Fibroblast of lung (primary cell): ENCODE measurements around the gene KCTD4. TPM values are rescaled to one million over a fixed set of nuclear protein-coding genes. Genes with fewer than 3 reads are reported as not detected.

Experiments
- DNase-seq, 2 donors: peaks; one replicate each; pipeline versions ENCODE4 v3.0.0 to v3.0.0-alpha.2; 2010; ENCODE audit warnings: low read depth in 2 of 2
- H2AFZ ChIP-seq: 2 replicates; pipeline ENCODE4 v1.5.1; 2012; ENCODE audit warnings: low read length, control low read depth, inconsistent platforms
- H3K27ac ChIP-seq: 2 replicates; pipeline ENCODE4 v1.5.1; 2011; ENCODE audit warnings: low read length, control low read depth; ENCODE audit not compliant: insufficient read depth
- H3K27me3 ChIP-seq: 2 replicates; pipeline ENCODE4 v1.5.1; 2011; ENCODE audit warnings: mild to moderate bottlenecking, low read length; ENCODE audit not compliant: control insufficient read depth, insufficient read depth
- H3K36me3 ChIP-seq: 2 replicates; pipeline ENCODE4 v1.5.1; 2011; ENCODE audit warnings: low read length; ENCODE audit not compliant: control insufficient read depth, insufficient read depth
- H3K4me1 ChIP-seq: 2 replicates; pipeline ENCODE4 v1.5.1; 2011; ENCODE audit warnings: low read length; ENCODE audit not compliant: control insufficient read depth, insufficient read depth; ENCODE audit errors: extremely low read depth
- H3K4me2 ChIP-seq: 2 replicates; pipeline ENCODE4 v1.5.1; 2011; ENCODE audit warnings: low read length, control low read depth; ENCODE audit not compliant: insufficient read depth; ENCODE audit errors: extremely low read depth
- H3K4me3 ChIP-seq, 4 experiments: fragments of 200-600 bp in 1 of 4; sonication (generic) in 1 of 4; replicated peaks in 1 of 4; 2 replicates each; pipeline ENCODE4 v1.5.1; 2011 to 2016; ENCODE audit warnings: low read length in 4 of 4, low read depth in 3 of 4, mild to moderate bottlenecking in 3 of 4, control low read depth in 2 of 4, inconsistent platforms in 1 of 4, mixed read lengths in 1 of 4; ENCODE audit not compliant: insufficient read depth in 1 of 4; ENCODE audit errors: control extremely low read depth in 1 of 4
- H3K79me2 ChIP-seq: 2 replicates; pipeline ENCODE4 v1.5.1; 2012; ENCODE audit warnings: mild to moderate bottlenecking, low read length, inconsistent platforms; ENCODE audit not compliant: control insufficient read depth, insufficient read depth
- H3K9ac ChIP-seq: 2 replicates; pipeline ENCODE4 v1.5.1; 2011; ENCODE audit warnings: mild to moderate bottlenecking, low read length, control low read depth; ENCODE audit not compliant: insufficient read depth
- H3K9me3 ChIP-seq: 2 replicates; pipeline ENCODE4 v1.5.1; 2012; ENCODE audit warnings: low read depth, low read length; ENCODE audit not compliant: control insufficient read depth, insufficient read depth
- H4K20me1 ChIP-seq: 2 replicates; pipeline ENCODE4 v1.5.1; 2011; ENCODE audit warnings: low read length; ENCODE audit not compliant: control insufficient read depth, insufficient read depth; ENCODE audit errors: extremely low read depth
- EZH2 ChIP-seq: IDR thresholded peaks from 2 replicates; pipeline ENCODE4 v1.5.1; 2012; ENCODE audit warnings: low read length, control low read depth, mild to moderate bottlenecking; ENCODE audit errors: missing control alignments
- polyA plus RNA-seq, 2 donors: library from polyadenylated mRNA; depleted of rRNA in 1 of 2; stranded (reverse) in 1 of 2; unstranded in 1 of 2; fragments of >200 nt; gene quantifications; 2 replicates each; pipeline ENCODE4 v1.2.1, GENCODE V29; 2011 to 2012; ENCODE audit warnings: missing spikeins in 1 of 2
- total RNA-seq: library from RNA; depleted of rRNA; stranded (reverse); fragments of >200 nt; gene quantifications from 2 replicates; pipeline ENCODE4 v1.2.1, GENCODE V29; 2014
- TF ChIP-seq, protein P1 (sequence below), 2 donors: IDR thresholded peaks in 1 of 2; conservative IDR thresholded peaks in 1 of 2; 1 replicate in 1 of 2; 2 replicates in 1 of 2; pipeline ENCODE4 v1.5.1; 2011 to 2012; ENCODE audit warnings: low read length in 2 of 2, control low read depth in 1 of 2, inconsistent platforms in 1 of 2, low read depth in 1 of 2, mild to moderate bottlenecking in 1 of 2

Gene KCTD4
- total and polyA plus RNA-seq, 2 donors (not counting 1 experiment from before 2014, with no cell fraction given): under 0.01 to 0.54 TPM

DNA sequence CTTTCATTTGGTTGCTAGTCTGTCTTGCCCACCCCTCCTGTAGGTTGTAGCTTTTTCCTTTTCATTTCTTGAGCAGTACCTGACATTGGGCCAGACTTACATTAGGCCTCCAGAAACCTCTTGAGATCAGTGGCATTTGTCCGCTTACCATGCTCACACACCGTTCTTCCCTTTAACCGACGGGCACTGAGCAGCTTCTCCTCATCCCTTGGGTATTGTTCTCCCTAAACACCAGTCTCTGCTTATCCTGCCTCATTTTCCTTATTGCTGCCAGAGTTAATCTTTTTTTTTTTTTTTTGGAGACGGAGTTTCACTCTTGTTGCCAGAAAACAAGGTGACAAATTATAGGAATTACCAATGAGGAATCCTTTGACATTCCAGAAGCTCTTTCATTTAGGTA, 27.2 kb upstream of the KCTD4 start:
- Histone ChIP-seq H4K20me1 (no peaks in the 10 kb centered on the region), H3K79me2 (no peaks in the 10 kb centered on the region), H3K4me1 (peaks cover 3% of the 10 kb centered on the region), H3K4me3 (no peak overlapping the region), H2AFZ (no peak overlapping the region), H3K27ac (no peak overlapping the region), H3K9me3 (no peaks in the 10 kb centered on the region), H3K36me3 (no peaks in the 10 kb centered on the region), H3K9ac (no peak overlapping the region), H3K27me3 (no peaks in the 10 kb centered on the region), H3K4me2 (no peak overlapping the region)
- DNase-seq: no peak
- TF ChIP-seq EZH2: no peak
- TF ChIP-seq, protein P1, sequence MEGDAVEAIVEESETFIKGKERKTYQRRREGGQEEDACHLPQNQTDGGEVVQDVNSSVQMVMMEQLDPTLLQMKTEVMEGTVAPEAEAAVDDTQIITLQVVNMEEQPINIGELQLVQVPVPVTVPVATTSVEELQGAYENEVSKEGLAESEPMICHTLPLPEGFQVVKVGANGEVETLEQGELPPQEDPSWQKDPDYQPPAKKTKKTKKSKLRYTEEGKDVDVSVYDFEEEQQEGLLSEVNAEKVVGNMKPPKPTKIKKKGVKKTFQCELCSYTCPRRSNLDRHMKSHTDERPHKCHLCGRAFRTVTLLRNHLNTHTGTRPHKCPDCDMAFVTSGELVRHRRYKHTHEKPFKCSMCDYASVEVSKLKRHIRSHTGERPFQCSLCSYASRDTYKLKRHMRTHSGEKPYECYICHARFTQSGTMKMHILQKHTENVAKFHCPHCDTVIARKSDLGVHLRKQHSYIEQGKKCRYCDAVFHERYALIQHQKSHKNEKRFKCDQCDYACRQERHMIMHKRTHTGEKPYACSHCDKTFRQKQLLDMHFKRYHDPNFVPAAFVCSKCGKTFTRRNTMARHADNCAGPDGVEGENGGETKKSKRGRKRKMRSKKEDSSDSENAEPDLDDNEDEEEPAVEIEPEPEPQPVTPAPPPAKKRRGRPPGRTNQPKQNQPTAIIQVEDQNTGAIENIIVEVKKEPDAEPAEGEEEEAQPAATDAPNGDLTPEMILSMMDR (conservative IDR thresholded peaks at IDR 0.05 in 1 of 2, IDR thresholded peaks at IDR 0.05 in 1 of 2; ENCODE audit: low read depth in 1 of 2, low read length in 2 of 2): no peak

DNA sequence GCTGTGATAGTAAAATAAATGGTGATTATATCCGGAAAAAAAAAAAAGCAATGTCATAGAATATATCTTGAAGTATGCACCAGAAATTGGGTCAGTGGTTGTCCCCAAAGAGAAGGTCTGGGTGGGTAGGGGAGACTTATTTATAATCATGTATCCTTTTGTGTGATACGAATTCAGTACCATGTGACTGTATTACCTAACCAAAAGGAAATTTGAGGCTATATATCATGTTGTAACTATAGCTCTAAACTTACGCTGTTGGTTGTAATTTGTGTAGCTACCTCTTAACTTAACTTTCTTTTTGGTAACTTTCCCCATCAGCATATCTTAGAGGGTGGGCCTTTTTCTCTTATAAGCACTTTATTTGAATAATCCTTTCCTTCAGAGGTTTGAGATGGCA, 25.2 kb upstream of the KCTD4 start:
- Histone ChIP-seq H2AFZ (no peak overlapping the region), H3K4me1 (peaks cover 3% of the 10 kb centered on the region), H3K27me3 (no peaks in the 10 kb centered on the region), H3K9ac (no peak overlapping the region), H3K27ac (no peak overlapping the region), H3K36me3 (no peaks in the 10 kb centered on the region), H3K4me3 (no peak overlapping the region), H4K20me1 (no peaks in the 10 kb centered on the region), H3K79me2 (no peaks in the 10 kb centered on the region), H3K4me2 (no peak overlapping the region), H3K9me3 (no peaks in the 10 kb centered on the region)
- DNase-seq: no peak
- no peak for TF ChIP-seq EZH2
- TF ChIP-seq, protein P1 (conservative IDR thresholded peaks at IDR 0.05 in 1 of 2, IDR thresholded peaks at IDR 0.05 in 1 of 2; ENCODE audit: low read depth in 1 of 2, low read length in 2 of 2): no peak

DNA sequence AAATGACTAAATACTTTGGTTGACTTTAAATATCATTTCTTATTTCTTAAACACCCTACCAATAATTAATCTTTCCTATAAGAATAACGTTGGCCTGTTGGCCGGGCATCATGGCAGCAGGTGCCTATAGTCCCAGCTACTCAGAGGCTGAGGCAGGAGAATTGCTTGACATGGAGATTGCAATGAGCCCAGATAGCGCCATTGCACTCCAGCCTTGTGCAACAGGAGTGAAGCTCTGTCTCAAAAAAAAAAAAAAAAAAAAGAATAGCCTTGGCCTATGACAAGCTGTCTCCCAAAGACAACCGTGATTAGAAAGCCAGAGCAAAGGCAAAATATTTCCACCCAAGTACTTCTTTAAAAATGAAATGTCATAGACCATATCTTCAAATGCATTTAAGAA, 24.5 kb upstream of the KCTD4 start:
- H3K9me3 ChIP-seq: no peaks in the 10 kb centered on the region
- H4K20me1 ChIP-seq: no peaks in the 10 kb centered on the region
- H3K4me3 ChIP-seq: no peak overlapping the region
- TF ChIP-seq EZH2: no peak
- TF ChIP-seq, protein P1 (conservative IDR thresholded peaks at IDR 0.05 in 1 of 2, IDR thresholded peaks at IDR 0.05 in 1 of 2; ENCODE audit: low read depth in 1 of 2, low read length in 2 of 2): no peak
- H3K4me1 ChIP-seq: peaks cover 3% of the 10 kb centered on the region
- H3K27me3 ChIP-seq: no peaks in the 10 kb centered on the region
- no peaks in the 10 kb centered on the region for H3K79me2 ChIP-seq
- H3K27ac ChIP-seq: no peak overlapping the region
- no peaks in the 10 kb centered on the region for H3K36me3 ChIP-seq
- H3K9ac ChIP-seq: no peak overlapping the region
- no peak for DNase-seq
- no peak overlapping the region for H3K4me2 ChIP-seq
- no peak overlapping the region for H2AFZ ChIP-seq
